ENCODE measurements around the gene PRSS33. TPM values are rescaled to one million over a fixed set of nuclear protein-coding genes. Genes with fewer than 3 reads are reported as not detected.
A peak's percentile ranks its signal among the peaks of the same experiment; 100 is the strongest.

PRSS33 gene
- total and polyA plus RNA-seq, 4 experiments from 2014 or later = not detected

DNA sequence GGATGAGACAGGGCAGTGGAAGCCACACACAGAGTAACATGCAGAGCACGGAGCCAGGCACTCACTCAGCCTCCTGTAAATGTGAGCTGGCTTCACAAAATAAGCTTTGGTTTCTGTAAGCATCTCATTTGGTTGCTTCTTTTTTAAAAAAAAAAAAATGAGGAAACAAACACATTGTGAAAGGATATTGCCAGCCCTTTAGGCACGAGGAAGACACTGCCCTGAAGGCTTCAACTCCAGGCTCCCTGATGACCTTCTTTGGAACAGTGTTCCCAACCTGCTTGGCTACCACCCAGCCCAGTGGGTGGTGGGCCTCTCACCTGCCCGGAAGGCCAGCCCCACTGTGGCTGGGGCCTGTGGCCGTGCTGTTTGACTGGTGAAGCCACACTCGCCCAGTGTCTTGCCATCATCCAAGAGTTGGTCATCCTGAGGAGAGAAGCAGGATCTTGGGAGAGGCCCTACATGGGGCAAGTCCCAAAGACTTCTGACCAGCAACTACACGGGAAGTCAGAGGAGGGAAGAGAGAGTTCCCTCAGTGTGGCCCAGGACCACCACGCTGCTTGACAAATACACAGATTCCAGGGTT is 12.1 kb downstream of the PRSS33 start:
- DNase-seq = peak in 1 of 5 donors; percentile 6
- peaks cover 23 to 60% of the 10 kb centered on the region in 2 donors for H3K36me3 Mint-ChIP-seq
- peak overlapping the region in 6 of 7 donors; percentile 36 to 99 (median 84) for H3K27ac Mint-ChIP-seq
- Histone ChIP-seq H3K36me3 (ENCODE audit: insufficient read depth, low read length) (peaks cover 28% of the 10 kb centered on the region), H3K9me3 (ENCODE audit: control insufficient read depth in 1 of 2, low read length in 2 of 2) (no peaks in the 10 kb centered on the region), H3K27me3 (ENCODE audit: insufficient read depth, low read length) (no peaks in the 10 kb centered on the region), H3K4me3 (ENCODE audit: low read length in 2 of 2) (no peak overlapping the region), H3K27ac (ENCODE audit: low read depth, low read length) (no peak overlapping the region), H3K4me1 (ENCODE audit: insufficient read depth, low read length) (peaks cover 38% of the 10 kb centered on the region)
- CTCF ChIA-PET (ENCODE audit: partially characterized antibody) = interaction anchor here (1.1 kb wide), 1 partner anchor 22 kb away, joined by 3 read pairs; no protein-coding TSS in a partner anchor
- H3K9me3 Mint-ChIP-seq = no peaks in the 10 kb centered on the region
- POLR2A ChIA-PET (ENCODE audit: partially characterized antibody) = interaction anchor here (1.4 to 8.8 kb wide), 5 partner anchors 7 to 1069 kb away, joined by 3 to 142 read pairs (median 7); partner anchors contain the start of genes MAPK8IP3 and SRRM2
- peaks cover 19 to 47% (median 38%) of the 10 kb centered on the region in 4 donors for H3K4me1 Mint-ChIP-seq
- H3K27me3 Mint-ChIP-seq = no peaks in the 10 kb centered on the region
- intact Hi-C loops (cut with micrococcal nuclease) = loop anchor here (5.0 to 10.0 kb wide), 2 partner anchors 92 to 240 kb away; partner anchors contain the start of genes CEMP1 and PDPK1
- peak overlapping the region; percentile 31 to 96 (median 93) for H3K4me3 Mint-ChIP-seq

DNA sequence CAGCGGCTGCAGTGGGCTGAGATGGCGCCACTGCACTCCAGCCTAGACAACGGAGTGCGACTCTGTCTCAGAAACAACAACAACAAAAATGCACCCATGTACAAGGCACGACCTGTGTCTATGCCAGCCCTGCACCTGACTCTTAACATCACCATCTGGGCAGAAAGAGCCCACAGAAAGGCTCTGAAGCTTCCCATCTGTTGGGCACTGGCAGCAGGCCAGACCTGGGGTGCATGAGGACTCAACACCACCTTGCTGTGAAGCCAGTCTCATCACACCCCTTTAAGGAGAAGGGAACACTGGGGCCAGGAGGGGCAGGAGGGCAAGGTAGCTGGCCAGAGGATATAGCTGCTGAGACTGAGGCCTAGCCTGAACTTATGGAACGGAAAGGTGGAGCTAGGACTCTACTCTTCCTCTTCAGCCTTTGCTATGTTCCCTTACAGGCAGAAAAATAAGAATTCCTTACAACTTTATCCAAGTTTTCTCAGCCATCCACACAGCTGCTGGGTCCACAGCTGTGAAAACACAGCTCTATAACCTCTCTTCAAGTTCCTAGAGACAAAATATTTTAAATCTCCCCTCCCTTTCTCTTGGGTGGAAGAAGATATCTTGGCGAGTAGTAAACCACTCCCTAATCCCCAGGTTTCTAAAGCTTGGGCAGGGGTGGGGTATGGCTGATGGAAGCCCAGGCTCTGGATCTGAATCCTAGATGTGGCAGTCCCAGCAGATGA is 13.0 kb downstream of the PRSS33 start:
- DNase-seq = peak in 1 of 5 donors; percentile 29
- no peak overlapping the region for H3K4me3 ChIP-seq (ENCODE audit: low read length in 2 of 2)
- peaks cover 37% of the 10 kb centered on the region for H3K4me1 ChIP-seq (ENCODE audit: insufficient read depth, low read length)
- Mint-ChIP-seq H3K36me3 (peaks cover 27 to 69% of the 10 kb centered on the region in 2 donors), H3K27me3 (no peaks in the 10 kb centered on the region), H3K4me3 (peak overlapping the region in 2 of 8 donors; percentile 25 to 46), H3K9me3 (peaks cover 0 to 3% (median 0%) of the 10 kb centered on the region in 8 donors), H3K27ac (peak overlapping the region in 5 of 7 donors; percentile 36 to 99 (median 57)), H3K4me1 (peaks cover 20 to 51% (median 43%) of the 10 kb centered on the region in 4 donors)
- CTCF ChIA-PET (ENCODE audit: partially characterized antibody) = interaction anchor here (1.1 kb wide), 1 partner anchor 28 kb away, joined by 3 read pairs; no protein-coding TSS in a partner anchor
- no peak overlapping the region for H3K27ac ChIP-seq (ENCODE audit: low read depth, low read length)
- no peaks in the 10 kb centered on the region for H3K9me3 ChIP-seq (ENCODE audit: control insufficient read depth in 1 of 2, low read length in 2 of 2)
- intact Hi-C loops (cut with micrococcal nuclease) = loop anchor here (10.0 kb wide), 1 partner anchor 240 kb away; the partner anchor contains the start of genes CEMP1 and PDPK1
- no peaks in the 10 kb centered on the region for H3K27me3 ChIP-seq (ENCODE audit: insufficient read depth, low read length)
- POLR2A ChIA-PET (ENCODE audit: partially characterized antibody) = interaction anchor here (1.4 to 8.8 kb wide), 3 partner anchors 17 to 1068 kb away, joined by 3 to 142 read pairs (median 7); partner anchors contain the start of genes MAPK8IP3 and SRRM2
- H3K36me3 ChIP-seq (ENCODE audit: insufficient read depth, low read length) = peaks cover 37% of the 10 kb centered on the region

DNA sequence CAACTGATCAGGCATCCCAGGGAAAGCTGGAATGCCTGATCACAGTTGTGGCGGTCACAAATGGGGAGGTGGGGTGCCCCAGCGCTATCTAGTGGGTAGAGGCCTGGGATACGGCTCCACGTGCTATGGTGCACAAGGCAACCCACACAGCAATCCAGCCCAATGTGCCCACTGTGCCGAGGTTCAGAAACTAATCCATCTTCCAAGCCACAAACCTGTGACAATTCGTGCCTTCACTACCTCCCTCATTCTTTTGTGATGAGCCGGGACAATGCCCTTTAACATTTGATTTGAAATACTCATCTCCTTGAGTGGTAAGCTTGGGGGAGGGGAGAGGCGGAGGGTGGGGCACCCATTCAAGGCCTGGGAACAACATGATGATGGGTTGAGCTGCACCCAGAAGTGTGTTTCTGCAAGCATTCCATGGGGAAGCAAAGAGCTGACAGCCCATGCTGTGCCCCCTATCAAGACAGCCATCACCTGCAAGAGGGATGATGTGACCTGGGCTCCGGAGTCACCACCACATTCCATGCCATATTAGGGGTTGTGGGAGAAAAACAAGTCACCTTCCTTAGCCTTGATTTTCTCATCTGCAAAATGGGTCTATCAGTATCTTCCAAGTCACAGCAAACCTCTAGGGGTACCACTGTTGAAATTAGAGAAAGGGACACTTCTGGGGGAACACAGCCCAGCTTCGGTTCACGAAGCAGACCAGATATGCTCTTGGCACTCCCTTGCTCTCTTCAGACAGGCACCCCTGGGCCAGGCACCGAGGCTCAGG is 14.0 kb downstream of the PRSS33 start:
- Mint-ChIP-seq H3K27ac (peak overlapping the region in 4 of 7 donors; percentile 66 to 99 (median 76)), H3K4me3 (peak overlapping the region in 2 of 8 donors; percentile 4 to 7), H3K9me3 (peaks cover 0 to 3% (median 0%) of the 10 kb centered on the region in 8 donors), H3K36me3 (peaks cover 32 to 79% of the 10 kb centered on the region in 2 donors), H3K4me1 (peaks cover 16 to 45% (median 36%) of the 10 kb centered on the region in 4 donors), H3K27me3 (no peaks in the 10 kb centered on the region)
- no peaks in the 10 kb centered on the region for H3K27me3 ChIP-seq (ENCODE audit: insufficient read depth, low read length)
- H3K9me3 ChIP-seq (ENCODE audit: control insufficient read depth in 1 of 2, low read length in 2 of 2) = no peaks in the 10 kb centered on the region
- H3K36me3 ChIP-seq (ENCODE audit: insufficient read depth, low read length) = peaks cover 46% of the 10 kb centered on the region
- no peak overlapping the region for H3K27ac ChIP-seq (ENCODE audit: low read depth, low read length)
- peaks cover 28% of the 10 kb centered on the region for H3K4me1 ChIP-seq (ENCODE audit: insufficient read depth, low read length)
- intact Hi-C loops (cut with micrococcal nuclease) = loop anchor here (10.0 kb wide), 1 partner anchor 239 kb away; the partner anchor contains the start of genes CEMP1 and PDPK1
- POLR2A ChIA-PET (ENCODE audit: partially characterized antibody) = interaction anchor here (0.6 to 8.8 kb wide), 3 partner anchors 12 to 21 kb away, joined by 3 to 142 read pairs (median 7); partner anchors contain the start of gene SRRM2
- CTCF ChIA-PET (ENCODE audit: partially characterized antibody) = interaction anchor here (1.1 kb wide), 1 partner anchor 27 kb away, joined by 3 read pairs; no protein-coding TSS in a partner anchor
- H3K4me3 ChIP-seq (ENCODE audit: low read length in 2 of 2) = no peak overlapping the region
- DNase-seq = peak in 1 of 5 donors; percentile 26

DNA sequence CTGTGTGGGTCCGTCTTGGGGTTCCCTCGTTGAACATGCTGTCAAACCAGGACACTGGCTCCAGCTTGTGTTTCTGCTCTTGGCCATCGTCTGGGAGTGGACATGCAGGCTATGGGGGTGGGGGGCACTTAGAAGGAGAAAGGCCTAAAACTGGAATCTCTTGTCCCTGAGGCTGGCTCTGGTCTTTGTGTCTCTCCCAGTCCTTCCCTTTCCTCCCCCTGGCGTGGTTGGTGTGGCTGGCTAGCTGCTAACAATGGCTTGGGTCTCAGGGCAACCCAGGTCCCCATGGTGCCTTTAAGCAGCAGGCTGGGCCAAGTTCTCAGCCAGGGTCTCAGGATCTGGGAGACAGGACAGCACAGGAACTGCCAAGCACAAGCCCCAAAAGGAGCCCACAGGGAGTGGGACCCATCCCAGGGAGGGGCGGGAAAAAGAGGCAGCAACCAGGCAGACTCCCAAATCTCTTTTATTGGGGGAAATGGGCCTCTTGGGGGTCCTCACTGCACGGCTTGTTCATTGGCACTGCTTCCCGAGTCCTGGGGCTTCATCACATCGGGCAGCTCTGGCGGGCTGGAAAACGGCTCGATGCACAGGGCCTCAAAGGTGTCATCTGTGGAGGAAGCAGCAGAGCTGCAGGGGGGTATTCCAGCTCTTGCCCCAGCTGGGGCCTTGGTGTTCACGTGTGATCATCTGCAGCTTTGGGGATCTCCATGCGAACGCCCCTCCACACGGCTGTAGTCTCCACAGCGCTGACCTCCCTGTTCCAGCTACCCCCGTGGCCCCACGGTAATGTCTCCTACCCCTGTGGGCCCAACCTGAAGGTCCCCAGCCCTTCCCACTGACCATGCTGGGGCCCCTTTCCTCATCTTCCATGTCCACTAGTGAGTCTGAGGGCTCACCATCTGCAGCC is 15.6 kb downstream of the PRSS33 start:
- intact Hi-C loops (cut with micrococcal nuclease) = loop anchor here (10.0 kb wide), 1 partner anchor 237 kb away; the partner anchor contains the start of genes CEMP1 and PDPK1
- Mint-ChIP-seq H3K9me3 (peaks cover 0 to 3% (median 0%) of the 10 kb centered on the region in 8 donors), H3K36me3 (peaks cover 44 to 81% of the 10 kb centered on the region in 2 donors), H3K27me3 (no peaks in the 10 kb centered on the region), H3K4me3 (peak overlapping the region in 2 of 8 donors; percentile 5 to 15), H3K27ac (peak overlapping the region in 6 of 7 donors; percentile 57 to 99 (median 67)), H3K4me1 (peaks cover 14 to 38% (median 33%) of the 10 kb centered on the region in 4 donors)
- no peak overlapping the region for H3K4me3 ChIP-seq (ENCODE audit: low read length in 2 of 2)
- no peaks in the 10 kb centered on the region for H3K27me3 ChIP-seq (ENCODE audit: insufficient read depth, low read length)
- peaks cover 63% of the 10 kb centered on the region for H3K36me3 ChIP-seq (ENCODE audit: insufficient read depth, low read length)
- POLR2A ChIA-PET (ENCODE audit: partially characterized antibody) = interaction anchor here (8.8 kb wide), 1 partner anchor 20 kb away, joined by 142 read pairs; the partner anchor contains the start of gene SRRM2
- no peaks in the 10 kb centered on the region for H3K9me3 ChIP-seq (ENCODE audit: control insufficient read depth in 1 of 2, low read length in 2 of 2)
- no peak overlapping the region for H3K27ac ChIP-seq (ENCODE audit: low read depth, low read length)
- DNase-seq = peak in 1 of 5 donors; percentile 37
- peaks cover 23% of the 10 kb centered on the region for H3K4me1 ChIP-seq (ENCODE audit: insufficient read depth, low read length)
- CTCF ChIA-PET (ENCODE audit: partially characterized antibody) = no interaction called here

DNA sequence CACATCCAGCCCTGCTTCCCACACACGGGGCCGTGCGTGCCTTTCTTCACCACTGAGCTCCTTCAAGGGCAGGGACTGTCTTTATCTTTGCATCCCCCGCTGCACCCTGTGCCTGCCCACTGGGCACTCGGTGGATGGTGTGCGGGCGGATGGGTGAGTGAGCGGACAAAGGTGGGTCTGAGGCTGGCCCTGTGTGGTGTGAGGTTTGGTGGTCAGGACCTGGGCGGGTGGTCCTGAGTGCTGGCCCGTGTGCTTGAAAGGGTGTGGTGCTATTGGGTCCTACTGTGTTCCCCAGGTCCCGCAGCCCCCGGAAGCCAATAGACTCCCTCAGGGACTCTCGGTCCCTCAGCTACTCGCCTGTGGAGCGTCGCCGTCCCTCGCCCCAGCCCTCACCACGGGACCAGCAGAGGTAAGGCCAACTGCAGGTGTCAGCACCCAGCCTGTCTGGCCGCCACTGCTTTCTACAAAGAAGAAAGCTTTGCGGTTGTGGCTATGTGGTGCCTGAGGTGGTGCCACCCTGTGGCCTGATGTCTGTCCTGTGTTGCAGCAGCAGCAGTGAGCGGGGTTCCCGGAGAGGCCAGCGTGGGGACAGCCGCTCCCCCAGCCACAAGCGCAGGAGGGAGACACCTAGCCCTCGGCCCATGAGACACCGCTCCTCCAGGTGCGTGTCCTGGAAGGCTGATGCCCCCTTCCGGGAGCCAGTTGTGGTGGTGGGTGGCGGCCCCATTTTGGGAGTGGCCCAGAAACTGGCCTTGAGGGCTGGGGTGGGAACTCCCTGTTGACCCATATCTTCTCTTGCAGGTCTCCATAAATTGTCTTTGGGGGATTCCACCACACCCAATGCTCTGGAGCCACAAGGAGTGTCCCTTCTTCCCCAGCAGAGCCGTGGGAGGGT is 17.1 kb downstream of the PRSS33 start:
- ChIA-PET POLR2A (ENCODE audit: partially characterized antibody) (interaction anchor here (3.3 to 6.1 kb wide), 2 partner anchors 7 to 16 kb away, joined by 15 to 38 read pairs; partner anchors contain the start of gene ELOB), CTCF (ENCODE audit: partially characterized antibody) (no interaction called here)
- H3K9me3 Mint-ChIP-seq = peaks cover 0 to 10% (median 0%) of the 10 kb centered on the region in 8 donors
- peak overlapping the region in 1 of 8 donors; percentile 57 for H3K4me3 Mint-ChIP-seq
- intact Hi-C loops (cut with micrococcal nuclease) = loop anchor here (10.0 kb wide), 1 partner anchor 236 kb away; the partner anchor contains the start of genes CEMP1 and PDPK1
- no peaks in the 10 kb centered on the region for H3K27me3 Mint-ChIP-seq
- peaks cover 11 to 28% (median 24%) of the 10 kb centered on the region in 4 donors for H3K4me1 Mint-ChIP-seq
- no peaks in the 10 kb centered on the region for H3K27me3 ChIP-seq (ENCODE audit: insufficient read depth, low read length)
- H3K27ac ChIP-seq (ENCODE audit: low read depth, low read length) = no peak overlapping the region
- peaks cover 12% of the 10 kb centered on the region for H3K4me1 ChIP-seq (ENCODE audit: insufficient read depth, low read length)
- DNase-seq = peak in 1 of 5 donors; percentile 39
- H3K27ac Mint-ChIP-seq = peak overlapping the region in 5 of 7 donors; percentile 42 to 83 (median 55)
- peaks cover 77% of the 10 kb centered on the region for H3K36me3 ChIP-seq (ENCODE audit: insufficient read depth, low read length)
- H3K4me3 ChIP-seq (ENCODE audit: low read length in 2 of 2) = no peak overlapping the region
- no peaks in the 10 kb centered on the region for H3K9me3 ChIP-seq (ENCODE audit: control insufficient read depth in 1 of 2, low read length in 2 of 2)
- peaks cover 59 to 87% of the 10 kb centered on the region in 2 donors for H3K36me3 Mint-ChIP-seq

All from CD4-positive, alpha-beta memory T cell (primary cell).